D341Med (cell line): ENCODE measurements around the gene OR2S2.
"Not testable (repeated sequence)": the region's sequence is repeated elsewhere in the genome, so short reads cannot be mapped to it uniquely, and the experiment has no call there.

ENCODE experiments used
- DNase-seq: peaks from one replicate; pipeline ENCODE4 v3.0.0; 2012; ENCODE audit warnings: low spot score

The OR2S2 gene

DNA sequence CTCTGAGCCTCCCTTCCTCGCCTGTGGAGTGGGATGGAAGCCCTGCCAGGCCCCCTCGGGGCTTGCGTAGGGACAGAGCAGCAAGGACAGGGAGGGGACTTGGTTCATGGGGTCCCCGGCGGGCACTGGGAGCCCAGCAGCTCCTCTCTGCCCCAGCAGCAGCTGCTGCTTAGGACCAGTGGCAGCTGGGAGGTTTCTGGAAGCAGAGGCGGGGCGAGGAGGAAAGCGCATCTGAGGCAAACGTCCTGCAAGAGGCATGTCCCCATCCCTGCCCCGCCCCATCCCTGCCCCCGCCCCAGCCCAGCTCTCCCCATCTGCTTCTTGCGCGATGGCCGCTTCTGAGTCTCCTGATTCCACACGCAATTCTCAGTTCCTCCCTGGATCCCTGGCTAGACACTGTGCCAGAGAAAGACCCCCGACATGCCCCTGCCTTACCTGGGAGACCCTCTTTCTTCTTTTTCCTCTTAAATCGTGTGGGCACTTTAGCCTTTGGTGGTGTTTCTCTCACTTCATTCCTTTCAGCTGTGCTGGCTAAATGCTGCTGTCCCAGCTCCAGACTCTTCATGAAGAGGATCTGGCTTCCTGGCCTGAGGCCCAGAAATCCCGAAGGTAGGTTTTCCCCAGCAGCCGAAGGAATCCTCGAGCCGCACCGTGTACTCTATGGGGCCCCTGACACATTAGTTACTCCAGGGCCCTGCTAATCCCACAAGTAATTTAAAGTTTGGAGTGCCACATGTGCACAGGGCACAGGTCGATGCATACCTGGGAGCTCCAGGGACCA is 4.4 kb upstream of the OR2S2 start:
- no peak for DNase-seq

DNA sequence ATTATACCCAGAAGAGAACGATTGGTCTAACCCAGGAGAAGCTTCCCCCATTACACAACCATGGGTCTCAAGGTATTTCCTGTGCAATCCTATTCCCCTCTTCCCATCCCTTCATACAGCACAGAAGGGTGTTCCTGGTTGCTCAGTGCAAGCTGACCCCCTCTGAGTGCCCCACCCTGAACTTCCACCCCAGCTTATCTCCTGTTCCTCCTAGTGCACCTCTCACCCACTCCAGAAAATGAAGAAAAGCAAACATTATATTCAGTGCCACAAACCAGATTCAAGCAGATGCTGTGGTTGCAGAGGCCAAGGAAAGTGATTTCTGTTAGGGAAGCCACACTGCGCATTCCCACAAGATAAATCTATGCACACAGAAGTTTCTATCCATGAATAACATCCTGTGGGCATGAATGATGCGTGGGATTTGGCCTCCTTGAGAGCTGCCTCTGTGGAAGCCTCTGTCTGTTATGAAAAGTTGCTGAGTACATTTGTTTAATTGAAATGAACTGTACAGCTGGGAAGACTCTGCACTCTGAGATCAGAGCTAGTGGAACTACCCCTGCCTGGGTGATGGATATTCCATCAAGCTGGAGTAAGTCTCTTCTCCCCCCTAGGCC is 2.2 kb upstream of the OR2S2 start:
- no peak for DNase-seq

DNA sequence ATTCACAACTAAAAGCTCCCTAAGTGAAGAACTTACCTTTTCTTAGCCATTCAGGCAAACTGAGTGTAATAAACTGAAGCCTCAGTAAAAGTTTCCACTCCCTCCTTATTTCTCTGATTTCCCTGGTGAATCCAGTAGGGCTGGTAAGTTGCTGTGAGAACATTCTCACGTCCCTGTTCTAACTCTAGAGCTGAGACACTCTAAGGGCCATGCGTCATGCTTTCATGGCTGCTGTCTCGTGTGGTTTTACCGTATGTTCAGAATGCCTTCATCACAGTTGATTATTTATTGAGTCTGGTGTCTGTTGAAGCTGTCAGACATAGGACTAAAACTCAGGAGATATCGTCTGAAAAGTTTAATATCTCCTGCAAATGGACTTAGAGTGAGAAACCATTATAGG is 1.3 kb downstream of the OR2S2 start:
- no peak for DNase-seq

DNA sequence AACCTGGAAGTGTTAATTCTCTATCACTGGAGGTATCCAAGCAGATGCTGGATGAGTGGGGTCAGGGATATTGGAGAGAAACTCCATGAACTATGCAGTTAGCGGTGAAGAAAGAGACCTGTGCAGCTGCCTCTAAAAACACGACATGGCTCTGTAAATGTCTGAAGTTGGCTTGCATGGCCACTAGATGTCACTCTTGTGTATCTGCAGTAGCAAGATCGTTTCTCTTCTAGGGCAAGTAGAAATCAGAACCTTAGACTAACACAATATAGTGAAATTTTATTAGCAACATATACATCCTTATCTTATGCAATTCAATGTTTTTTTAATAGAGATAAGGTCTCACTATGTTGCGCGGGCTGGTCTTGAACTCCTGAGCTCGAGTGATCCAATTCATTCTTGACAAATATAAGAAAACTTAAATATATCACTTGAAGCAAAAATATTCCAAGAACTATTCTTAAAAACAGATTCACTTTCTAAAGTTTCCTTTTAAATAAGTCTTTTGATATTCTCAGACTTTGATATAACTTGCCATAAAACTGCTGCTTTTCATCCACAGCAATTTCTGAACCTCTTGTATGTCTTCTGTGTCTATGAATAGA is 2.9 kb downstream of the OR2S2 start:
- peak; percentile 70 for DNase-seq

DNA sequence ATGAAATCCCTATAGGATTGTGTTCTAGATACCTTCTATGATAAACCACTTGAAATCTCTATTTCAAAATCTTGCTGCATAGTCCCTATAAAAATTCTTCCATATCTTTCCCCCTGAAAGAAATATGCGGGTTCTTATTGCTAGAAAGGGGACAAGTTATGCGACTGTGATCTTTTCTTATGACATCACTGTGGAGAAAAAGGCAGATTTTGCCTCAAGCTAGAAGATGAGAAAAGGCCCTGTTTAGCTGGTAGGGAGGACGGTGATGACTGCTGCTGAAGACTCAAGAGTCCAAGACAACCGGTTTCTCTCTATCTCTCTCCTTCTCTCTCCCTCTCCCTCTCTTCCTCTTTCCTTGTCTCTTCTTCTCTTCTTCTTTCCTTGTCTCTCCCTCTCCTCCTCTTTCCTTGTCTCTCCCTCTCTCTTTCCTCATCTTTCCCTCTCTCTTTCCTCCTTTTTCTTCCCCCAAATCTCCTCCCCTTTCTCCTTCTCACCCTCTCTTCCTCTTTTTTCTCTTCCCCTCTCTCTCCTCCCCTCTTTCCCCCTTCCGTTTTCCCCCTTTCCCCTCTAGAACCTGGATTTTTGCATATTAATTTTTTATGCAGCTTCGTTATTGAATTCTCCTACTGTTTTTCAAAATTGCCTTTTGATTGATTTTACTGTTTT is 5.3 kb downstream of the OR2S2 start:
- DNase-seq = no peak

DNA sequence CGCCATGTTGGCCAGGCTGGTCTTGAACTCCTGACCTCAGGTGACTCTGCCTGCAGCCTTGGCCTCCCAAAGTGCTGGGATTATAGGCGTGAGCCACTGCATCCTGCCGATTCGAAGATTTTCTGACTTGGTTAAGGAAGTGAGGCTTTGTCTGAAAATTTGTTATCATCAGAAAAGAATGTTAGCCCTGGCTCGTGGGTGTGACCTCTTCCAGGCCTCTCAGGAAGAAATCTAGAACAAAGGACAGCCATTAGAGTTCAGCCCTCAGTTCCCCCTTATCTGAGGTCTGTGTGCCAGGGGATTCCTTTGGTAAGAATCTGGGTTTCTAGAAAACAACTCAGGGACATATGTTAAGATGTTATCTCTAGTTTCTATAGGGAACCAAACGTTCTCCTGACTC is 6.2 kb downstream of the OR2S2 start:
- DNase-seq = no peak

DNA sequence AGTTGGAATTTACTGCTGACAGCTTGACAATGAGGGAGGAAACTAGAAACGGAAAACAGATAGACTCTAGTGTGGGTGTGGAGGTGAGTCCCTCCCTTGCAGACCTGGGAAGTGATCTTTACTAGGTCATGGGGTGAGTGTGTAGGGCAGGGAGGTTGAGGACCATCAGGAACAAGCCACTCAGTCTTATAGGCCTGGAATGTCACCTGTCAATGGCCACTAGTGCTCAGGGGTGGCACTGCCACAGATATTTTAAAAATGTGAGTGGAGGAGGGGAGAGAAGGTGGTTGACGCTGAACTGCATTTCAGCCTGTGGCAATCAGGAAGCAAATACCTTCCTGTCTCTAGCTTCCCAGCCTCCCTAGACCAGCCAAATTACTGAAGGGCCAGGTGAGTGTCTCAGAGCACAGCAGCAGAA is 9.0 kb downstream of the OR2S2 start:
- no peak for DNase-seq

DNA sequence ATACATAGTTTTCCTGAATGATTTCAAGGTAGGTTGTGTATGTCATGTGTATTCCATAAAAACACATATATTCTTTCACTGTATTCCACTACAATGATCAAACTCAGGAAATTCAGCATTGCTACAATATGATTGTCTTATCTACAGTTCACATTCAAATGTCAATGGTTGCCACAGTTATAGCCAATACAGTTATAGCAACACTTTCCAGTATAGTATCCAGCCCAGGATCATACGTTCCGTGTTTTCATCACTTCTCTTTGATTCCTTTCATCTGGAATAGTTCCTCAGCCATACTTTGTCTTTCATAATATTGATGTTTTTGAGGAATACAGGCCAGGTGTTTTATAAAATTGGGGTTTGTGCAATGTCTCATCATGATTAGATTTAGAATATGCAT is 9.5 kb downstream of the OR2S2 start:
- DNase-seq = no peak

DNA sequence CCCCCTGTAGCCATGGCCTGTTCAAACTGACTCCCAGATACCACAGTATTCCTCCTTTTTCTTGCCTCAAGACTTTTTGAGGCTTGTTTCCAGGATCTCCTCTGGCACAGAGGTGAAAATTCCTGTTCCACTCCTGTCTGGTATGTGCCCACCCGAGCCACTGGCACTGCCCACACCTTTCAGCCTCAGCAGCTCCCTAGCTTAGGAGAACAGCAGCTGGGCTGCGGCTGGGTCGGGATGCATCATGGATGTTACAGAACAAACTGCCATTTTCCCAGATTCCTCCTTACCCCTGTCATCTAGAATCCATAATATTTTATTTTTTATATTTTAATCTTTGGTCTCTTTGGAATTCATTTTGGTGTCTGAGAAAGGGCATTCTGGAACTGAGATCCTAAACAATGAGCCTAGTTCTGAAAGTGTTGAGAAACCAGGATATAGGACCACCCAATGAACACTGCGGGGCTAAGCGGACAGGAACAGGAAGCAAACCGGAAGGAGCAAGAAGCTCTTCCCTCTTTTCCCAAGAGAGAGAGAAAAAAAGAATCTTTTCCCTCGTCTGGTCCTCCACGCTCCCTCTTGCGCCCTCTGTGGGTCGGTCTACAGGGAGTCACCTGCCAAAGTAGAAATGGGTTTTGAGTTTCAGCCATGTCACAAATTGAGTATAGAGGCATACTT is 12.5 kb downstream of the OR2S2 start:
- DNase-seq = peak; percentile 90

DNA sequence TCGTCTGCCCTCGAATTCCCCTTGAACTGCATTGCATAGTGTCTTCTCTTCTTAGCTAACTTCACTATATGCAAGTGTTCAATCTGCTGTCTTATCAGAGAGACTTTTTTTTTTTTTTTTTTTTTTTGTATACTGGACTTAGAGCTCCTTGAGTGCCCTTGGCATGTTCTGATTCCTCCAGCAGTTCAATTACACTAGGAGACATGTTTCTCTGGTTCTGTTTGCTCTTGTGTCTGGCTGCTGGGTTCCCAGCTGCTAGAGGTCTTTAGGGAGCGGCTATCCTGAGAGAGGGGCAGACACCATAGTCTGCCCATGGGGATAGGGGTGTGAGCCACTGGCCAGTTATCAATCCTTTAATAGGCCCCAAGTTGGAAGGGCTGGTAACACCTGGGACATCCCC is 13.1 kb downstream of the OR2S2 start:
- DNase-seq = no peak

DNA sequence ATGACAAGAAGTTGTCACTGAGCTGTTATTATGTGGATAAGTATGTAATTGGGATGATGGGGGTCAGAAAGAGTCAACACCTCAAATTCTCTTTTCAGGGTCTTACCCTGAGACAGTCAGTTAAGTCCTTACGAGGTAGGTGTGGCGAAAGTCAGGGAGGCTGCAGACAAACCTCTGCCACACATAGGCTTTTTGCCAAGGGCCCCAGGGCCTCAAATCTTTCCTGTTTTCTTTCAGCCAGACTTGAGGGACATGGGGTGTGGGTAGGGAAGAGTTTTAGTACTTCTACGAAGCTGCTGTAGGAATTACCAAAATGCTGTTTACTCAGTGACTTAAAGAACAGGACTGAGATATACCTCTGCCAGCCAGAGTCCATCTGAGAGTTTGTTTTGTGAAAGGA is 13.8 kb downstream of the OR2S2 start:
- no peak for DNase-seq

DNA sequence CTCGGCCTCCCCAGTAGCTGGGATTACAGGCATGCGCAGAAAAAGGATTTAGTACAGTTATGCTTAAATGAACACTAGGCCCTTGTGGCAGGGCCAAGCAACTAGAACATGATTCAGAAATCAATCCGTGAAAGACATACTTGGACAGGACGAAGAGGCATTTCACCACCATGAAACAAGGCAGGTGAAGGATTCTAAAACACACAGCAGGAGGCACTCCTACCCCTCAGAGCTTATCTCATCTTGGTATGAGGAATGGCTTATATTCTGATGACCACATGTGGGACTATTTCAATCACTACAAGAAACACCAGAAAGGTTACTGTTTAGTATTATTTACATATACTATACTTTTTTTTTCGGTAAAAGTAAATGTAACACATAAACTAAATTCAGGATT is 15.7 kb downstream of the OR2S2 start:
- no peak for DNase-seq

DNA sequence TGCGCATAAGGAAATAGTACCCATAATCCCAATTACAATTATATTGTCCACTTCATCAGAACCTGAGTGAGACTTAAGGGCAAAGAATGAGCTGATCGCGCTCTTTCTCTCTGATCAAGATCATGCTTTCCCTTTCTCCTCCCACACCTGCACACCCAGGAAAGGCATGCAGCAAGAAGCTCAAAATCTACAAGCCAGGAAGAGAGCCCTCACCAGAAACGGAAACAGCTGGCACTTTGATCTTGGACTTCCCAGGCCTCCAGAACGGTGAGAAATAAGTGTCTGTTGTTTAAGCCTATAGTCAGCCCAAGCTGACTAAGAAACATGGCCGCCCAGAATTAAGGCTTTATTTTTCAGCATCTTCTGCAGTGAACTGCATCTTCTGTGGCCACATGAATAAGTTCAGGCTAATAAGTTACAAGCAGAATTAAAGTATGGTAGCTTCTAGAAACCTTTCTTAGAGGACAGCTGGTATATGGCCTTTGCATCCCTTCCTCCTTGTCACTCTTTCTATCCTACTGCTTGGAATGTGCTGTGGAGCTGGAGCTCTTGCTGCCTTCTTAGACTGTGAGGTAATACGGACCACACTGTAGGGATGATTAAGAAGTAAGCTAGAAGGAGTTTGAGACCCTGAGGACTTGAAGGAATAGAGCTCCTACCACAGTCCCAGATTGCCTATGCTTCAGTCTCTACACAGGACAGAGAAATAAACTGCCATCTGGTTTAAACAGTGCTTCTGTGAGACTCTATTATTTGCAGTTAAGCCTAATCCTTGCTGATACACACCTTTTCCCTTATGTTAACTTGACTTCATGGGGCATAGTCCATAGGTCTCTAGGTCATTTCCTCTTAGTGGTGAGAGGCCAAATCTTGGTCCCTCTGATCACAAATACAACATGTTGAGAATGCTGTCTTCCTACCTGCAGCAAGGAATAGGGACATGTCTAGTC is 17.2 kb downstream of the OR2S2 start:
- DNase-seq = no peak

DNA sequence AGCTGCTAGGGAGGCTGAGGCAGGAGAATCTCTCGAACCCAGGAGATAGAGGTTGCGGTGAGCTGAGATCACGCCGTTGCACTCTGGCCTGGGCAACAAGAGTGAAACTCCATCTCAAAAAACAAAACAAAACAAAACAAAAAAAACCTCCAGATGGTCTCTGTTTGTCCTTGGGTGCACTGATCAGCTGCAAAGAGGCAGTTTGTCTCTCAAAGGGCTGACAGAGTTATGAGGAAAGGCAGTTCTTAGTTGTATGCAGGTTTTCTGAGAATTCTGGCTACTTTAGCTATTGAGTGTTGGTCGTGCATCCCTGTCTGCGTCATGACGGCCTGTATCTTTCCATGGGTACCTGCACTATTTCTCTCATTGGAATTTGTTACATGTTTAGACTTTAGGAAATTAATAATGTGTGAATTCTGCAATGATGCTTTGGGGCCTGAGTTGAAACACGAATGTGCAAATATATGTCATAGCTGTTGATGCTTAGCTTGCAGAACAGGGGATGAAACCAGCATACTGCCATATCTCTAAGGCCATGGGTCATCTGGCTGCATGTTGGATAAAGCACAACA is 18.2 kb downstream of the OR2S2 start:
- DNase-seq = no peak

DNA sequence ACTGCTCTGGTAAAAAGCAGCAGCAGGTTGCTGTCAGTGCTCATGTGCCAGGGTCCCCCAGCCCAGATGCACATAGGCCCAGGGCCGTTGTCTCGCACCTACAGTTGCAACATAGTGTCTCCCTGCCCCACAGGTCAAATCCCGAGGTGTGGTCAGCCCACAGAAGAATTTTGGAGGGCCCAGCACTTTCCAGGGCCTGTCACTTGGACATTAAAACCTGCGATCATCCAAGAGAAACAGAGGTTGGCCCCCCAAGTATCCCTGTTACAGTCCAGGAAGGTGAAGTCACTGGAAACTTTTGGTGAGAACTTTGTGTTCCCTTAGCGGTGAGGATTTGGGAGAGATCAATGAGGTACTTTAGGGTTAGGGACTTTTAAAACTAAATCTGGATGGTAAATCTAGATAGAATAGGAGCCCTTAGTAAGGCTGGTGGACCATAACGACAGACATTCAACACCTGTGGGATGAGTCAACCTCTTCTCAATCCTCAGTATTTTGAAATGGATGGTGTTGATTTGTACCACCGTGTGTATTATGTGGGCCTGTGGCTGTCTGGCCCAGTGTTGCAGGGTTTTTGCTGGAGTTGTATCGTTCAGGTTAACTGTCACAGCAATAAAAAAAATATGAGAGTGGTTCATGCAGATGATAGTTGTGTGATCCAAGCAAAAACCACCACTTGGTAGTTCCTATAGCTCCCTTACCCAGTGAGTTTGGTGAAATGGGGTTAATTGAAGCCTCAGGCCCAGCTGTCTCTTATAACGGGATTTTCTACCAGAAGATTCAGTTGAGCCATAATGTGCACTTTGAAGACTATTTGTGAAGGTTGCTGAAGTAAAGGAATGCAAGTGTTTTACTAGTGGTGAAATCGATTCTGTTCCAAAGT is 19.2 kb downstream of the OR2S2 start:
- no peak for DNase-seq

DNA sequence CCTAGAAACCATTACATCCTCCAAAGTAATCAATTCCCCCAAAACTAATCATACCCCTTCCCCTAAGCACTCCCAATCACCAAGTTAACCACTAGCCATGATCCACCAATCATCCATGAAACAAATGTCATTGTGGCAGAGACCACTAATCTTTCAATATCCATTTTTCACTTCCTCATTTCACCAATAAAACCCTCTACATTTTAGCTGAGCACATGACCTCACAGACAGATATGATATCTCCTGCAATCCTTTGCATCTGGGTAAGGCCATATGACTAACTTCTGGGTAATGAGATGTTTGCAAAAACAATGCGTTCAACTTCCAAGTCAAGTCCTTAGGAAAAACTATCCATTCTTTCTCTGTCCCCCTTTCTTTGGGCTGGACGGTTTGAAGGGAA is 20.7 kb downstream of the OR2S2 start:
- DNase-seq = no peak

DNA sequence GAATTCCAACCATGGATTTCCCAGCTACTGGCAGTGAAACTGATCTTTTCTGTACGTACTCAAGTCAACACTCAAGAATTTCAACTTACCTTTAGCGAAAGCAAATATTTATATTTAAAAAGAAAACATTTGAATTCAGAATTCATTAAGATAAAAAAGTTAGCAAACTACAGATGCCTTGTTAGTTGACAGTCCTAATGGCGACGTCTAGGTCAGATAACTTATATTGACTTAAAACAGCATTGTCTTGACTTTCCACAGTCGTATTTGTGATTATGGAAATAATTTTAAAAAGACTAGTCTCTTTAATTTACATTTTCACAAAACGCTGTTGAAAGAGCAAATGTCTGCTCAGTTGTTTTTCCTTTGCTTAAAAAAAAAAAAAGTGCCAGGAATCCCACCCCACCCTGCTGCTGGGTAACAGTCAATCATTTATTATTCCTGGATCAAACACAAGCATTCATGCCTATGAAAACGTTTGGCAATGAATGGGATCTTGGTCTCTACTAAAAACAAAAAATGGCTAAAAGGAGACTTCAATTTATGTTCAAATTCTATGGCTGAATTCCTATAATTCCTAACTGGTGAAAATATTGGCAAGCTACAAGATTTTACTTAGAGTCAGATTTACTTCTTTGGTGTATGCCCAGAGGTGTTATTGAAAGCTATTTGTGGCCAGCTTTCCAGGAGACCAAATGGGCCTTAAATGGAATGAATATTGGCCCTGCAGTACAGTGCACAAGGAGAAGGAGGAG is 22.0 kb downstream of the OR2S2 start:
- DNase-seq = no peak

DNA sequence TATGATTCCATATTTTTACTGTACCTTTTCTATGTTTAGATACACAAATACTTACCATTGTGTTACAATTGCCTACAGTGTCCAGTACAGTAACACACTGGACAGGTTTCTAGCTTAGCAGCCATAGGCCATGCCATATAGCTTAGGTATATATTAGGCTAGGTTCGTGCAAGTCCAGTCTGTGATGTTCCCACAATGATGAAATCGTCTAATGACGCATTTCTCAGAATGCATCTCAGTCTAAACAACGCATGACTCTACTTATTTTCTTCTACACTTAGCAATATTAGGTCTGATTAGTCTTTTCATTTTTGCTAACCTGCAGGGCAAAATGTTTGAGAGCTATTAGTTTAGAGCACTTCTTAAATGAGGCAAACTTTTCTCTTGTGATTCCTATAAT is 22.7 kb downstream of the OR2S2 start:
- DNase-seq = no peak

DNA sequence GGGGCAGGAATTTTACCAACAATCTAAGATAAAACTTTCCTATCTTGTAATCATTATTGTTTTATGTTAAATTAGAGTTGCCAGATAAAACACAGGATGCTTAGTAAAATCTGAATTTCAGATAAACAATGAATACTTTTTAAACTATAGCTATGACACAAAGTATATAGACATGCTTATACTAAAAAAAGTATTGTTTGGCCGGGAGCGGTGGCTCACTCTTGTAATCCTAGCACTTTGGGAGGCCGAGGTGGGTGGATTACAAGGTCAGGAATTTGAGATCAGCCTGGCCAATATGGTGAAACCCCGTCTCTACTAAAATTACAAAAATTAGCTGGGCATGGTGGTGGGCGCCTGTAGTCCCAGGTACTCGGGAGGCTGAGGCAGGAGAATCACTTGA is 23.9 kb downstream of the OR2S2 start:
- DNase-seq = not testable (repeated sequence)
